AG09319 (cell line): ENCODE data around the gene PHF12.

Source experiments
- DNase-seq: peaks from one replicate; pipeline ENCODE4 v3.0.0-alpha.2; 2010; ENCODE audit warnings: low read depth; ENCODE audit errors: extremely low read depth
- TF ChIP-seq, protein P1 (sequence below): IDR thresholded peaks from 2 replicates; pipeline ENCODE4 v1.5.1; 2011; ENCODE audit warnings: low read depth, mild to moderate bottlenecking, inconsistent platforms, low read length, moderate library complexity

PHF12 gene

DNA sequence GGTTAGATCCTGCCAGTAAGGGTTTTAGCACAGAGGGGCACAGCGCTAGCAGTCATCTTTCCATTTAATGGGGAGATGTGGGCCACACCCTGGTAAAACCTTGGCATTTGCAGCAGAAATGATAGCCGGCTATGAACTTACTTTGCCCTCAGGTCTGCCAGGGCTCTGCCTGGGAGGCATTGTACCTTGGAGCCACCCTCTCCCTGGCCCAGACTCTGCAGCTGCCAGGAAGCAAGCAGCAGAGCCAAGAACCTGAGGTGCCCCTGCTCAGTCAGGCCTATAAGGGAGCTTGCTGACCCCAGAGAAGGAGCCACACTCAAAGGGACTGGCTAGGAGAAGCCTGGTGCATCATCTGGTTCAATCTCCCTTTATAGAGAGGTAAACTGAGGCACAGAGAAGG is 23.7 kb upstream of the PHF12 start:
- DNase-seq: no peak
- TF ChIP-seq, protein P1, sequence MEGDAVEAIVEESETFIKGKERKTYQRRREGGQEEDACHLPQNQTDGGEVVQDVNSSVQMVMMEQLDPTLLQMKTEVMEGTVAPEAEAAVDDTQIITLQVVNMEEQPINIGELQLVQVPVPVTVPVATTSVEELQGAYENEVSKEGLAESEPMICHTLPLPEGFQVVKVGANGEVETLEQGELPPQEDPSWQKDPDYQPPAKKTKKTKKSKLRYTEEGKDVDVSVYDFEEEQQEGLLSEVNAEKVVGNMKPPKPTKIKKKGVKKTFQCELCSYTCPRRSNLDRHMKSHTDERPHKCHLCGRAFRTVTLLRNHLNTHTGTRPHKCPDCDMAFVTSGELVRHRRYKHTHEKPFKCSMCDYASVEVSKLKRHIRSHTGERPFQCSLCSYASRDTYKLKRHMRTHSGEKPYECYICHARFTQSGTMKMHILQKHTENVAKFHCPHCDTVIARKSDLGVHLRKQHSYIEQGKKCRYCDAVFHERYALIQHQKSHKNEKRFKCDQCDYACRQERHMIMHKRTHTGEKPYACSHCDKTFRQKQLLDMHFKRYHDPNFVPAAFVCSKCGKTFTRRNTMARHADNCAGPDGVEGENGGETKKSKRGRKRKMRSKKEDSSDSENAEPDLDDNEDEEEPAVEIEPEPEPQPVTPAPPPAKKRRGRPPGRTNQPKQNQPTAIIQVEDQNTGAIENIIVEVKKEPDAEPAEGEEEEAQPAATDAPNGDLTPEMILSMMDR: no peak

DNA sequence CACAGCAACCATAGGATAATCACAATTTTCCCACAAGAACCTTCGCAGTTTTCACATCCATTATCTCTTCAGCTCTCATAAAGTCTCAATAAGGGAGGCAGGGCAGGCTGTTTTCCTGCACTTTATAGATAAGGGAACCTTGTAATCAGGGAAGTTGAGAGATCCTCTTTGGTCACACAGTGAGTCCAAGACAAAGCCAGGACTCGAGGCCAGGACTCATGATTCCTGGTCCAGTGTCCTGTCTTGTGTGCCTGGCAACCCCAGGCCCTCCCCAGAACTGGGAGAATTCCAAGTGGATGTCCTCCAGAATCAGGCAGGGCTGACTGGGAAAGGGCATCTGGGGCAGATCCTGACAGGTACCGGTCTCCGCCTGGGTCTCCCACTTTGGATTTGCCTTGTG is 23.1 kb upstream of the PHF12 start:
- no peak for DNase-seq
- TF ChIP-seq, protein P1: no peak

DNA sequence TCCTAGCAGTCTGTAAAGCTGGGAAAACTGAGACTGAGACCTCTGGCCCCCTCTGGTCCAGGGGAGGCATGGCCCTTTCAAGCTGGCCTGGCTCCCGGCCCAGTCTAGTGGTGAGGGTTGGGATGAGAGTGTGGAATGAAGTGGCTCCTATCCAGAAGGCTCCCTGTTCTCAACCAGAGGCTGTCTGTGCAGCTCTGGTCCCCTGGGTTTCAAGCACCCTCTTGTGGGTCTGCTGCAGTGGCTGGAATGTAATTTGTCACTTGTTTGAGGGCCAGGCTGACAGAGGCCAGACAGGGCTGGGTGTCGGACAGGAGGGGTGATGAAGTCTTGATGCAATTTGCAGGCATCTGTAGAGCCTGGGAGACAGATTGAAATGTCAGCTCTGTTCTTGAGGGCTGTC is 22.1 kb upstream of the PHF12 start:
- TF ChIP-seq, protein P1: no peak
- no peak for DNase-seq

DNA sequence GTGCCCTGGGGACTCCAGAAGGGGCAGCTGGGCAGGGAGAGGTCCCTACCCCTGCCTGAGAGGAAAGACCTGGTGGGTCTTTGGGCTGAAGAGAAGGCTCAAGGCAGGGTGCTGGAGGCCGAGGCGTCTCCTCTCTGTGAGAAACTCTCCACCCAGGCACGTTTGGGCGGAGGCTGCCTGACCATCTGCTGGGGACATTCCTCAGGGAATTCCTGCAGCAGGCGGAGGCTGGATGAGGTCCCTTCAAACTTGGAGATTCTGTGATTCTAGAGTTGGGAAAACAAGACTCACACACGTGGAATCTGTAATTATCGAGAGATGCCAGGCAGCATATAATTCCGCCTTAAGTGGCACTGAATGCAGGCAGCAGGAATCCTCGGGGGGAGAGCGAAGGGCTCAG is 21.1 kb upstream of the PHF12 start:
- TF ChIP-seq, protein P1: no peak
- DNase-seq: no peak

DNA sequence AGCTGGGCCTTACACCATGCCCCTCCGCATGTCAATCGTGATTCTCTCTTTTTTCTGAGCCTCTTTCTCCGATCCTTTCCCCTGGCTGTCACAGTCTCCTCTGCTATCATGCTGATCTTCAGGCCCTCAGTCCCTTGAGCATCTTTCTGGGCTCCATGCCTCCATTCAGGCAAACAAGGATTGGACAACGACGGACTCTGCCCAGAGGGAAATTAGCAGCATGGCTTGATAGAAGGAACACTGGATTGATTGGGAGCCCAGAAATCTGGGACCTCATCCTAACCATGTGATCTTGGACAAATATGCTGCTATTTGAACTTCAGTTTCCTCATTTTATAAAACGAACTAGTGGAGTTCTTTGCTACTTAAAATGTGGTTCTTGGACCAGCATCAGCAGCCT is 19.6 kb upstream of the PHF12 start:
- no peak for DNase-seq
- TF ChIP-seq, protein P1: no peak

DNA sequence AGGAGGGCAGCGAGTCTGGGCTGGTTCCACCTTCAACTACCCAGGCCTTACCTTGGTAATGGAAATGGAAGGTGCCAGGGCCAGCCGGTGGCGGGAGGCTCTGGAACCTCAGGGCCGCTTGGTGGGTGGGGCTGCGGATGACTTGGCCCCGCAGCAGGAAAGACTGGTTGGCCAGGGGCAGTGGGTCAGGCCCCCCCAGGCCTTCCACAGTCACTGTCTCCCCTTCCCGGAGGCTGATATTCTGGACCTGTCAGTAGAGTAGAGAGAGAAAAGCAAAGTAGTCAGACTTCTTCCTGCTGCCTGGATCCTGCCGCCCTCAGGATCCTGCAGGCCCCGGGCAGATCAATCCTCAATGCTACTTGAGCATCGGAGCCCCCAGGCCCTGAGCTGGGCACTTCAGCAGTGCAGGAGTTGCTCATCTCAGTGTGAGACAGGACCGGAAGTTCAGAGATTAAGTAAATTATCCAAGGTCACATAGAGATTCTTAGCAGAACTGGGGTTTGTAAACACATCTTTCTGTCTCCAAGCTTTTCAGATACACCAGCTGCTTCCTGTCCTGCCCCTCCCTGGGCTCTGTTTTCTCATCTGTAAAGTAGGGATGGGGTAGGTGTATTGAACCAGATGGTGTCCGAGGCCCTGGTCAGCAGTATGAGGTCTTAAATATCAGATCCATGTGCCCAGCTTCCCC is 18.5 kb upstream of the PHF12 start:
- no peak for DNase-seq
- TF ChIP-seq, protein P1: no peak

DNA sequence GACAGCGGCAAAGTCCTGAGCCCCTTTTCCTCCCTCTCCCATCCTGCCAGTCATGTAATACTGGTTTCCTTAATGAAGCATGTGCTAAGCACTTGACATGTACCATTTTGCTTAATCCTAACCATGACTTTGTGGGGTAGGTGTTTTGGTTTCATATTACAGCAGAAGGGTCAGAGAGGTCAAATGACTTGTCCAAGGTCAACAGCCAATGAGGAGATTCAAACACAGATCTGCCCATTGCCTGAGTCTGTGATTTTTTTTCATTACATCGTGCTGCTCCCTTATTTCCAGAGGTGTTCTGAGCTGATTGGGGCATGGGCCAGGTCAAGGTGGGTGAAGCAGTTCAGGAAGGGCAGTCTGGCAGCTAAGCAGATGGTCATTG is 17.6 kb upstream of the PHF12 start:
- TF ChIP-seq, protein P1: no peak
- no peak for DNase-seq
